ENCODE data around the gene SNRNP27. TPM values are rescaled to one million over a fixed set of nuclear protein-coding genes. Genes with fewer than 3 reads are reported as not detected.

Gene SNRNP27
- total RNA-seq, 2 experiments from 2014 or later, result 54.3 to 57.9 TPM

DNA sequence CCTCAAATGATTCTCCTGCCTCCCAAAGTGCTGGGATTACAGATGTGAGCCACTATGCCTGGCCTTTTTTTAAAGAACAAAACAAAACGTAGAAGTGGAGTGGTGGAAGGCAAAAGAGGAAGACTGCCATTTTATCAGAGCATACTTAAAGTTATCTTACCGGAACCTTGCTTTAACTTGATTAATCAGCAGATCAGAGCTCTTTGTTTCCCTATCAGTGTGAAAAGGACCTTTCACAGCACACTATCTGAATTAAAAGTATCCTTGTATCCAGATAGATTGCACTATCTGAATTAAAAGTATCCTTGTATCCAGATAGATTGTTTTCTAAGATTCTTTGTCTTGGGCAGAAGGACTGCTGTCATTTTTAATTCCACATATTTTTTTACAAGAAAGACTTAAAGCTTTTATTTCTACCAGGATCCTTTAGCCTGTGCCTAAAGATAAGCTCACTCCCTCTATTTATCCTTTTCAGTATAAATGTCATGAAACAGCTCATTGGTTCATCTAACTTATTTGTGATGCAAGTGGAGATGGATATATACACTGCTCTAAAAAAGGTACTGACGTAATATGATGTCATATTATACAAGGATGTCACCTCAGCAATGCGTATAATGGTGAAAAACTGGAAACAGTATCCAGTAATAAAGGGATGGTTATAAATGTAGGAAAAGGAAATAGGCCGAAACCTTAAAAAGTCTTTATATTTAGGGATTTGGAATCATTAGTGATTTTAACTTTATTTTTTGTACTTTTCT lies 46.5 kb upstream of the SNRNP27 start:
- ChIA-PET POLR2A (interaction anchor here (0.6 to 1.0 kb wide), 2 partner anchors 26 to 36 kb away, joined by 3 read pairs; no protein-coding TSS in a partner anchor), CTCF (interaction anchor here (1.1 to 1.6 kb wide), 2 partner anchors 9 to 11 kb away, joined by 4 read pairs; no protein-coding TSS in a partner anchor)
- H3K4me1 Mint-ChIP-seq (ENCODE audit: low read depth), result peaks cover 7% of the 10 kb centered on the region
- peaks cover 29% of the 10 kb centered on the region for H3K36me3 Mint-ChIP-seq (ENCODE audit: low read depth)
- ATAC-seq, result no peak
- no peaks in the 10 kb centered on the region for H3K9me3 Mint-ChIP-seq
- no peak overlapping the region for H3K4me3 Mint-ChIP-seq
- intact Hi-C loops (cut with micrococcal nuclease), result no loop called here
- DNase-seq, result no peak
- TF ChIP-seq, protein P1, sequence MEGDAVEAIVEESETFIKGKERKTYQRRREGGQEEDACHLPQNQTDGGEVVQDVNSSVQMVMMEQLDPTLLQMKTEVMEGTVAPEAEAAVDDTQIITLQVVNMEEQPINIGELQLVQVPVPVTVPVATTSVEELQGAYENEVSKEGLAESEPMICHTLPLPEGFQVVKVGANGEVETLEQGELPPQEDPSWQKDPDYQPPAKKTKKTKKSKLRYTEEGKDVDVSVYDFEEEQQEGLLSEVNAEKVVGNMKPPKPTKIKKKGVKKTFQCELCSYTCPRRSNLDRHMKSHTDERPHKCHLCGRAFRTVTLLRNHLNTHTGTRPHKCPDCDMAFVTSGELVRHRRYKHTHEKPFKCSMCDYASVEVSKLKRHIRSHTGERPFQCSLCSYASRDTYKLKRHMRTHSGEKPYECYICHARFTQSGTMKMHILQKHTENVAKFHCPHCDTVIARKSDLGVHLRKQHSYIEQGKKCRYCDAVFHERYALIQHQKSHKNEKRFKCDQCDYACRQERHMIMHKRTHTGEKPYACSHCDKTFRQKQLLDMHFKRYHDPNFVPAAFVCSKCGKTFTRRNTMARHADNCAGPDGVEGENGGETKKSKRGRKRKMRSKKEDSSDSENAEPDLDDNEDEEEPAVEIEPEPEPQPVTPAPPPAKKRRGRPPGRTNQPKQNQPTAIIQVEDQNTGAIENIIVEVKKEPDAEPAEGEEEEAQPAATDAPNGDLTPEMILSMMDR (IDR thresholded peaks at IDR 0.05), result no peak
- H3K27me3 Mint-ChIP-seq, result no peaks in the 10 kb centered on the region
- H3K27ac Mint-ChIP-seq, result no peak overlapping the region

DNA sequence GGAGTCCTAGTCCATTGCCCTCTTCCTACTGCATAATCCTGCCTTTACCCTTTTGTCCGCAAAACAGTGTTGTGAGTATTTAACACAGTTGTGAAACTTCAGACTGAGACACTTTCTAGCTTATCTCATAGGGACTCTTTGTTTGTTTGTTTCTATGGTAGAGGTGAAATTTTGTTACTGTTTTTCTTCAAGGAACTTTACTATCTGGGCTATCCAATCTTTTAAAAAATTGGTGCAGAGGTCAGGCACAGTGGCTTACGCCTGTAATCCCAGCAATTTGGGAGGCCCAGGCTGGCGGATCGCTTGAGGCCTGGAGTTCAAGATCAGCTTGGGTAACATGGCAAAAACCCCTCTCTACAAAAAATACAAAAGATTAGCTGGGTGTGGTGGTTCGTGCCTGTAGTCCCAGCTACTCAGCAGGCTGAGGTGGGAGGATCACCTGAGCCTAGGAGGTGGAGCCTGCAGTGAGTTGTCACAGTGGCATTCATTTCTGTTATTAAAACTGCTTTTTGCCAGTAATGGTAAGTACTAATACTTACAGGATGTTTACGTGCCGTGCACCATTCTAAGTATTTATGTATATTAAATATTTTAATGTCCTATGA lies 45.5 kb upstream of the SNRNP27 start:
- ATAC-seq (no peak), DNase-seq (no peak)
- no peak overlapping the region for H3K4me3 Mint-ChIP-seq
- CTCF ChIA-PET, result interaction anchor here (1.6 kb wide), 1 partner anchor 10 kb away, joined by 4 read pairs; no protein-coding TSS in a partner anchor
- TF ChIP-seq, protein P1 (IDR thresholded peaks at IDR 0.05), result no peak
- no peak overlapping the region for H3K27ac Mint-ChIP-seq
- no peaks in the 10 kb centered on the region for H3K27me3 Mint-ChIP-seq
- peaks cover 30% of the 10 kb centered on the region for H3K36me3 Mint-ChIP-seq (ENCODE audit: low read depth)
- intact Hi-C loops (cut with micrococcal nuclease), result no loop called here
- POLR2A ChIA-PET, result interaction anchor here (1.0 kb wide), 2 partner anchors 24 to 35 kb away, joined by 3 read pairs; no protein-coding TSS in a partner anchor
- H3K9me3 Mint-ChIP-seq, result no peaks in the 10 kb centered on the region
- H3K4me1 Mint-ChIP-seq (ENCODE audit: low read depth), result peaks cover 7% of the 10 kb centered on the region

DNA sequence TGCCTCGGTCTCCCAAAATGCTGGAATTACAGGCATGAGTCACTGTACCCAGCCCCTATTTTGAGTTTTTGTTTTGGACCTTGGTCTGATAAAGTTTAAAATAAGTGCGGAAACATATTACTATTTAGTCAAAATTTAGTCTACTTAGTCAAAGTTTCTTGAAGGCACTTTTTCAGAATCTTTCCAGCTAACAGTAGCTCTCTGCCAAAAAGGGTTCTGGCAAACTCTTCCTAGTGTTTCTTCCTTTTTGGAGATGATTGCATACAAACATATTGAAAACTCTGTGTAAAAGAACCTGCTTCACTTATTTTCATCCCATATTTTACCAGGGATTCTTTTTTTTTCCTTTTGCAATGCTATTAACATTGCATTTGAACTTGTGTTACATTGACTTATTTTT lies 35.5 kb upstream of the SNRNP27 start:
- H3K4me1 Mint-ChIP-seq (ENCODE audit: low read depth), result no peaks in the 10 kb centered on the region
- ATAC-seq (no peak), DNase-seq (no peak)
- H3K4me3 Mint-ChIP-seq, result no peak overlapping the region
- H3K9me3 Mint-ChIP-seq, result no peaks in the 10 kb centered on the region
- no peak overlapping the region for H3K27ac Mint-ChIP-seq
- H3K36me3 Mint-ChIP-seq (ENCODE audit: low read depth), result peaks cover 6% of the 10 kb centered on the region
- ChIA-PET POLR2A (interaction anchor here (0.6 to 1.2 kb wide), 2 partner anchors 8 to 11 kb away, joined by 3 read pairs; no protein-coding TSS in a partner anchor), CTCF (interaction anchor here (1.4 to 1.8 kb wide), 2 partner anchors 133 to 293 kb away, joined by 3 to 5 read pairs; no protein-coding TSS in a partner anchor)
- intact Hi-C loops (cut with micrococcal nuclease), result no loop called here
- TF ChIP-seq, protein P1 (IDR thresholded peaks at IDR 0.05), result no peak
- H3K27me3 Mint-ChIP-seq, result no peaks in the 10 kb centered on the region

DNA sequence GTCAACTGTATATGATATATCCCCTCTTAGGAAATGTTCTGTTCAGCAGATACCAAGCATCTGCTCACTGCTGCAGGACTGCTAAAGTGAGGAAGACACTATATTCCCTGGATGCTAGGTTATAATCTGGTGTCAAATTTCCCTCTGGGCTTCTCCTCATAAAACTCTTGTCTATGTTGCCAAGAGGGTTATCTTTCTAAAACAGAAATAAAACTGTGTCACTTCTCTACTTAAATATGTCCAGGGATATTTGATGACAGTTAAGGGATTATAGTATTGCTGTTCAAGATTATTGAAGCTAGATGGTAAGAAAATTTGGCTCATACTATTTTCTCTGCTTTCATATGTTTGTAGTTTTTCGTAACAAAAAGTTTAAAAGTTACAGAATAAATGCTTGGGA lies 30.5 kb upstream of the SNRNP27 start:
- TF ChIP-seq, protein P1 (IDR thresholded peaks at IDR 0.05), result no peak
- intact Hi-C loops (cut with micrococcal nuclease), result no loop called here
- Mint-ChIP-seq H3K4me1 (ENCODE audit: low read depth) (no peaks in the 10 kb centered on the region), H3K27ac (no peak overlapping the region), H3K4me3 (no peak overlapping the region), H3K36me3 (ENCODE audit: low read depth) (peaks cover 24% of the 10 kb centered on the region), H3K27me3 (no peaks in the 10 kb centered on the region), H3K9me3 (no peaks in the 10 kb centered on the region)
- ATAC-seq, result no peak
- ChIA-PET POLR2A (no interaction called here), CTCF (interaction anchor here (1.2 to 1.9 kb wide), 3 partner anchors 9 to 138 kb away, joined by 3 to 5 read pairs (median 4); no protein-coding TSS in a partner anchor)
- no peak for DNase-seq

Data from activated CD8-positive, alpha-beta T cell treated with anti-CD3 and anti-CD28 coated beads for 36 hours (primary cell).